Keratinocyte (primary cell): ENCODE data around the gene SNRNP27. TPM values are rescaled to one million over a fixed set of nuclear protein-coding genes. Genes with fewer than 3 reads are reported as not detected.

Experiments
- DNase-seq: peaks from one replicate; pipeline ENCODE4 v3.0.0-alpha.2; 2011; ENCODE audit warnings: low read depth, missing footprints, low spot score
- FAIRE-seq: peaks from 2 replicates; lab custom pipeline; 2011; peaks lifted over from hg19 to GRCh38; lab: Jason Lieb, UNC
- H2AFZ ChIP-seq: 2 replicates; pipeline ENCODE4 v1.6.0; 2012; ENCODE audit warnings: low read length, control low read depth, inconsistent platforms; ENCODE audit not compliant: control insufficient read depth
- H3K27ac ChIP-seq: 2 replicates; pipeline ENCODE4 v1.5.1; 2011; ENCODE audit warnings: low read length; ENCODE audit not compliant: control insufficient read depth, insufficient read depth
- H3K27me3 ChIP-seq: 3 replicates; pipeline ENCODE4 v1.6.0; 2011; ENCODE audit warnings: low read length; ENCODE audit not compliant: control insufficient read depth, insufficient read depth; ENCODE audit errors: extremely low read depth
- H3K36me3 ChIP-seq, 2 experiments: 2 replicates in 1 of 2; 3 replicates in 1 of 2; pipeline ENCODE4 v1.5.1; 2011; ENCODE audit warnings: low read length in 2 of 2, mild to moderate bottlenecking in 1 of 2; ENCODE audit not compliant: control insufficient read depth in 2 of 2, insufficient read depth in 2 of 2; ENCODE audit errors: extremely low read depth in 1 of 2
- H3K4me1 ChIP-seq: 3 replicates; pipeline ENCODE4 v1.5.1; 2011; ENCODE audit warnings: low read length; ENCODE audit not compliant: control insufficient read depth, insufficient read depth; ENCODE audit errors: extremely low read depth
- H3K4me2 ChIP-seq: 3 replicates; pipeline ENCODE4 v1.6.0; 2011; ENCODE audit warnings: low read depth, low read length; ENCODE audit not compliant: control insufficient read depth, insufficient read depth; ENCODE audit errors: extremely low read depth
- H3K4me3 ChIP-seq, 3 experiments: fragments of 200-600 bp in 1 of 3; sonication (generic) in 1 of 3; 2 replicates in 2 of 3; 3 replicates in 1 of 3; pipeline ENCODE4 v1.5.1; 2011 to 2016; ENCODE audit warnings: low read length in 3 of 3, mild to moderate bottlenecking in 3 of 3, control low read depth in 2 of 3, inconsistent platforms in 1 of 3, low read depth in 1 of 3, mixed read lengths in 1 of 3, mixed run types in 1 of 3, moderate library complexity in 1 of 3; ENCODE audit not compliant: control insufficient read depth in 2 of 3, insufficient read depth in 2 of 3; ENCODE audit errors: extremely low read depth in 1 of 3
- H3K79me2 ChIP-seq: 2 replicates; pipeline ENCODE4 v1.6.0; 2012; ENCODE audit warnings: low read length; ENCODE audit not compliant: control insufficient read depth, insufficient read depth
- H3K9ac ChIP-seq: 3 replicates; pipeline ENCODE4 v1.6.0; 2011; ENCODE audit warnings: low read length; ENCODE audit not compliant: control insufficient read depth, insufficient read depth; ENCODE audit errors: extremely low read depth
- H3K9me1 ChIP-seq: 3 replicates; pipeline ENCODE4 v1.6.0; 2011; ENCODE audit warnings: low read length; ENCODE audit not compliant: control insufficient read depth, insufficient read depth; ENCODE audit errors: extremely low read depth
- H3K9me3 ChIP-seq: 2 replicates; pipeline ENCODE4 v1.5.1; 2012; ENCODE audit warnings: low read depth, low read length; ENCODE audit not compliant: control insufficient read depth
- H4K20me1 ChIP-seq: 3 replicates; pipeline ENCODE4 v1.6.0; 2011; ENCODE audit warnings: low read length; ENCODE audit not compliant: control insufficient read depth, insufficient read depth; ENCODE audit errors: extremely low read depth
- EZH2 ChIP-seq: IDR thresholded peaks from one replicate; pipeline ENCODE4 v1.6.1; 2012; ENCODE audit warnings: inconsistent platforms, mild to moderate bottlenecking, low read length, moderate library complexity
- dilution Hi-C: fragments of 300-500 bp; cut with MboI; formaldehyde crosslinking; loops from one replicate; pipeline ENCODE4 v1.7.0; 2020; ENCODE audit warnings: low sequenced_read_pairs; ENCODE audit not compliant: extremely low pct_ligation_motif_present
- polyA plus RNA-seq, 5 experiments: library from polyadenylated mRNA; depleted of rRNA in 3 of 5; stranded (reverse) in 3 of 5; stranded (forward) in 1 of 5; unstranded in 1 of 5; fragments of >200 nt; gene quantifications; 1 replicate in 1 of 5; 2 replicates in 3 of 5; 3 replicates in 1 of 5; pipeline versions ENCODE4 v1.2.1 to v1.2.3, GENCODE V29; 2011 to 2012; ENCODE audit warnings: missing spikeins in 2 of 5, low read depth in 1 of 5, low replicate concordance in 1 of 5
- TF ChIP-seq, protein P1 (sequence below), 3 experiments: IDR thresholded peaks in 1 of 3; conservative IDR thresholded peaks in 1 of 3; optimal IDR thresholded peaks in 1 of 3; 2 replicates in 2 of 3; 3 replicates in 1 of 3; pipeline versions ENCODE3 to v1.5.1; 2011; ENCODE audit warnings: low read length in 3 of 3, mild to moderate bottlenecking in 3 of 3, moderate library complexity in 2 of 3, control low read depth in 1 of 3, inconsistent platforms in 1 of 3; ENCODE audit not compliant: insufficient read depth in 2 of 3; ENCODE audit errors: extremely low read depth in 1 of 3

SNRNP27 gene
- polyA plus RNA-seq, 1 donor (not counting 4 experiments of a cell fraction or from before 2014, with no cell fraction given) = 41.1 TPM

- Histone ChIP-seq H3K4me3 (no peak overlapping the region), H3K36me3 (no peaks in the 10 kb centered on the region), H3K27ac (no peak overlapping the region), H3K9me3 (no peaks in the 10 kb centered on the region), H3K4me1 (peaks cover 2% of the 10 kb centered on the region), H2AFZ (no peak overlapping the region), H3K79me2 (no peaks in the 10 kb centered on the region), H3K27me3 (no peaks in the 10 kb centered on the region), H3K9ac (no peak overlapping the region), H3K9me1 (no peaks in the 10 kb centered on the region), H4K20me1 (no peaks in the 10 kb centered on the region), H3K4me2 (no peak overlapping the region)
- DNase-seq = no peak
- TF ChIP-seq, protein P1, sequence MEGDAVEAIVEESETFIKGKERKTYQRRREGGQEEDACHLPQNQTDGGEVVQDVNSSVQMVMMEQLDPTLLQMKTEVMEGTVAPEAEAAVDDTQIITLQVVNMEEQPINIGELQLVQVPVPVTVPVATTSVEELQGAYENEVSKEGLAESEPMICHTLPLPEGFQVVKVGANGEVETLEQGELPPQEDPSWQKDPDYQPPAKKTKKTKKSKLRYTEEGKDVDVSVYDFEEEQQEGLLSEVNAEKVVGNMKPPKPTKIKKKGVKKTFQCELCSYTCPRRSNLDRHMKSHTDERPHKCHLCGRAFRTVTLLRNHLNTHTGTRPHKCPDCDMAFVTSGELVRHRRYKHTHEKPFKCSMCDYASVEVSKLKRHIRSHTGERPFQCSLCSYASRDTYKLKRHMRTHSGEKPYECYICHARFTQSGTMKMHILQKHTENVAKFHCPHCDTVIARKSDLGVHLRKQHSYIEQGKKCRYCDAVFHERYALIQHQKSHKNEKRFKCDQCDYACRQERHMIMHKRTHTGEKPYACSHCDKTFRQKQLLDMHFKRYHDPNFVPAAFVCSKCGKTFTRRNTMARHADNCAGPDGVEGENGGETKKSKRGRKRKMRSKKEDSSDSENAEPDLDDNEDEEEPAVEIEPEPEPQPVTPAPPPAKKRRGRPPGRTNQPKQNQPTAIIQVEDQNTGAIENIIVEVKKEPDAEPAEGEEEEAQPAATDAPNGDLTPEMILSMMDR (optimal IDR thresholded peaks at IDR 0.05 in 1 of 3, IDR thresholded peaks at IDR 0.05 in 1 of 3, conservative IDR thresholded peaks at IDR 0.05 in 1 of 3; ENCODE audit: extremely low read depth in 1 of 3, insufficient read depth in 2 of 3, low read length in 3 of 3) = no peak
- TF ChIP-seq EZH2 = no peak
- dilution Hi-C loops = no loop called here
- no peak for FAIRE-seq
Measured at GRCh38 chr2:69888451-69888850, 5.3 kb upstream of the SNRNP27 start.

- FAIRE-seq (no peak), DNase-seq (no peak)
- H3K27me3 ChIP-seq = no peaks in the 10 kb centered on the region
- no peak overlapping the region for H3K4me2 ChIP-seq
- H3K27ac ChIP-seq = no peak overlapping the region
- dilution Hi-C loops = no loop called here
- peaks cover 4% of the 10 kb centered on the region for H3K79me2 ChIP-seq
- no peaks in the 10 kb centered on the region for H3K9me3 ChIP-seq
- peaks cover 4% of the 10 kb centered on the region for H3K4me1 ChIP-seq
- H3K36me3 ChIP-seq = no peaks in the 10 kb centered on the region
- no peaks in the 10 kb centered on the region for H3K9me1 ChIP-seq
- no peak overlapping the region for H3K4me3 ChIP-seq
- H2AFZ ChIP-seq = no peak overlapping the region
- H4K20me1 ChIP-seq = no peaks in the 10 kb centered on the region
- TF ChIP-seq, protein P1 (optimal IDR thresholded peaks at IDR 0.05 in 1 of 3, IDR thresholded peaks at IDR 0.05 in 1 of 3, conservative IDR thresholded peaks at IDR 0.05 in 1 of 3; ENCODE audit: extremely low read depth in 1 of 3, insufficient read depth in 2 of 3, low read length in 3 of 3) = no peak
- TF ChIP-seq EZH2 = no peak
- no peak overlapping the region for H3K9ac ChIP-seq
Measured at GRCh38 chr2:69889302-69889701, 4.5 kb upstream of the SNRNP27 start.
